VCaP (cell line): Measurements from ENCODE around the gene NR6A1.

Source experiments
- H3K27ac ChIP-seq: fragments of 450-650 bp; 2 replicates; pipeline ENCODE4 v1.5.1; 2017
- TF ChIP-seq, protein P1 (sequence below): fragments of 450-650 bp; conservative IDR thresholded peaks from 2 replicates; pipeline ENCODE4 v1.5.1; 2017; ENCODE audit warnings: mild to moderate bottlenecking, moderate library complexity

The NR6A1 gene

DNA sequence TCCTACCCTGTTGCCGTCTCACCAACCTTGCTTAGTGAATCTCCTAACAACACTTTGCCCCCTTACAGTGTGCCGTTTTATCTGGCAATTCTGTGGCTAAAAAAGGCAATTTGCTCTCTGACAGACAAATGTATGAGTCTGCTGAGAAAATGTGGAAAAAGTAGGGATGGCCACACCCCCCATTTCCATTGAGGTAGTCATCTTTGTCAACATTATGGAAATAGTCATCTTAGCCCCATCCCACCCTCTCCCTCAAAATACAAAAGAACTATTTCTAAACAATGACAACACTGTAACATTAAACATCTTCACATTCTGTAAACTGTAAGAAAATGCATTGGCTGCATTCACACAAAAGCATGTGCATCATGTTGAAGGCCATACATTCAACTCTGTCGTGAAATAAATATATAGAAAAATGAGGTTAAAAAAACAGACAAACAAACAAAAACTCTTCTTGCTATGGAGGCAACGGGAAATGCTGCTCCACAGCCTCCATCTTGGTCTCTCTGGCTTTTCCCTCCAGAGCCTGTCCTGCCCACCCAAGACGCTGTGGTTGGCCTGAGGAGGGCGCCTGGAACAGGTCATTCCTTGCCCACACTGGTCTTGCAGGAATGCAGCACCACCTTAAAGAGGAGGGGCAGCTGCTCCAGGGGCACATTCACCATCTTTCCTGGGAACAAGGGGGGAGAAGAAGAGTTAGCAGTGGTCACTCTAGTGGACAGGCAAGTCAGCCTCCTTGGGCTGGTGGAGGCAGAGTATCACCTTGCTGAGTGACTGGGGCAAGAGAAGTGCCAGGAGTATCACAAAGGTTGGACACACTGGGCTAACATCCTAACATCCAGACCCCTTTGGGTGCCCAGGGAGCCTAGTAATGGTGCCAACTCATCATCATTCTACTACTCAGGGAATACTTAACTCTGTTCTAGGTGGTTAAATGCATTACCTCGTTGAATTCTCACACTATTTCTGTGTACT, 248.7 kb downstream of the NR6A1 start:
- TF ChIP-seq, protein P1, sequence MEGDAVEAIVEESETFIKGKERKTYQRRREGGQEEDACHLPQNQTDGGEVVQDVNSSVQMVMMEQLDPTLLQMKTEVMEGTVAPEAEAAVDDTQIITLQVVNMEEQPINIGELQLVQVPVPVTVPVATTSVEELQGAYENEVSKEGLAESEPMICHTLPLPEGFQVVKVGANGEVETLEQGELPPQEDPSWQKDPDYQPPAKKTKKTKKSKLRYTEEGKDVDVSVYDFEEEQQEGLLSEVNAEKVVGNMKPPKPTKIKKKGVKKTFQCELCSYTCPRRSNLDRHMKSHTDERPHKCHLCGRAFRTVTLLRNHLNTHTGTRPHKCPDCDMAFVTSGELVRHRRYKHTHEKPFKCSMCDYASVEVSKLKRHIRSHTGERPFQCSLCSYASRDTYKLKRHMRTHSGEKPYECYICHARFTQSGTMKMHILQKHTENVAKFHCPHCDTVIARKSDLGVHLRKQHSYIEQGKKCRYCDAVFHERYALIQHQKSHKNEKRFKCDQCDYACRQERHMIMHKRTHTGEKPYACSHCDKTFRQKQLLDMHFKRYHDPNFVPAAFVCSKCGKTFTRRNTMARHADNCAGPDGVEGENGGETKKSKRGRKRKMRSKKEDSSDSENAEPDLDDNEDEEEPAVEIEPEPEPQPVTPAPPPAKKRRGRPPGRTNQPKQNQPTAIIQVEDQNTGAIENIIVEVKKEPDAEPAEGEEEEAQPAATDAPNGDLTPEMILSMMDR, result 0 out of 2 replicates have a peak, but pooled peaks have one; percentile 9
- no peak overlapping the region for H3K27ac ChIP-seq

DNA sequence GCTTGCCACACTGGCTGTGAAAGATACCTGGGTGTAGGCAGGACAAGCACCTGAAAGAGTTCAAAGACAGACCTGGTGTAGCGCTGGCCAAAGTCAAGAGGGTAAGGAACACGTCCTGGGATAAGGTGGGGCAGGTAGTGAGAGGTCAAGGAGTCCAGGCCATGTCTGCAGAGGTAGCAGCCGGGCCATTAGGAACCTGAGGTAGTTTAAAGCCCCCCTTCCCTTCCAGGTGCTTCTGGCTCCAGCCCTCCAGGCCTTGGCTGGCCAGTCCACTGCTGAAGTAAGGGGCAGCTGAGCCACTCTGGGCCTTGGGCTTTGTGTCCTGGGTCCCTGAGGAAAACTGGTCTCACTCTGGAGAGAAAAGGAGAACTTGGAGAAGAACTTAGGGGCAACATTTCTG, 250.0 kb downstream of the NR6A1 start:
- H3K27ac ChIP-seq, result no peak overlapping the region
- TF ChIP-seq, protein P1, result no peak

DNA sequence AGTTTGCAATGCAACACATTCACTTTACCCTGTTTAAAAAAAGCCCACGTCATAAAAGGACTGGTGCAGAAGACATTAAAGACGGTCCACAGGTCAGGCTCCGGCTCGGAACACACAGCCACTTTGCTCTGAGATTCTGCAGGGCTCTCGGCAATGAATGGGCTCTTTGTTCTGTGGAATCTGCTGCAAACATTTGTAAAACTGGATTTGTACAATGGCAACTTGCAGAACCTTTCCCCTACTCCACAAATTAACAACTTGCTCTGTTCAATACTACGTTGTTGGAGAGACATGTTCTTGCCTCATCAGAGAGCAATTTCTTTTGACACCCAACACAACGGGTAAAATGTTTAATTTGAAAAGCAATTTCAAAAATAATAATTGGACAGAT, 250.9 kb downstream of the NR6A1 start:
- TF ChIP-seq, protein P1, result no peak
- no peak overlapping the region for H3K27ac ChIP-seq

DNA sequence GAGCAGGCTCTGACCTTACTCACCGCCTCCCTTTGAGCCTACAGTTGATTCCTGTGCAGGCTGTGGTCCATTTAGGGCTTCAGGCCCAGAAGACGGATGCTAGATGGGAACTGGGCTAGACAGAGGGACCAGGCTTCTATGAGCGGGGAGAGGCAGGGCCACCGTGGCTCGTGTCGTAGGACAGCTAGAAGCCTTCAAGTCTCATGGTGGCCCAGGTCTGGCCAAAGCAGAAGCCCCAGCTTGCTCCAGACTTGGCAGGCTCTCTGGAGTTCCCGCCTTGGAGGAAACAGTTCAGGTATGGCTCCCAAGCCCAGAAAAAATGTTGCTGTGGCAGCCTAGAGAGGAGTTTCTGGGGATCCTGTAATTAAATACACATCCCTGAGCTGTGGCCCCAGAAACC, 253.0 kb downstream of the NR6A1 start:
- no peak overlapping the region for H3K27ac ChIP-seq
- TF ChIP-seq, protein P1, result no peak

DNA sequence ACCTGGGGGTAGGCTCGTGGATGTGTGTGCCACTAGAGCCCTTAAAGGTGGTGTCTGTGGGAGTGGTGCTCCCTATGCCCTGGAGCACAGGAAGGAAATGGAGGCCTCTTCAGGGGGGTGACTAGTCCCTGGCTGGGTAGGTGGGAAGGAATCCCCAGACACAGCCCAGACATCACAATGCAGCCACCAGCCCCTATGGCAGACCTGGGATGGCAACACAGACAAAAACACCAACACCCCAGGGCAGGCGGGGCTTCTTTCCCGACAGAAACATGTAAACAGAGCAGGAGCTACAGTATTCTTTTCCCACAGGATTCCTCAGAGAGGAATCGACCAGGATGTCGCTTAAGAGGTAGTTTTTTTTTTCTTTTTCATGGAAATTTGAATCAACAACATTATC, 253.5 kb downstream of the NR6A1 start:
- TF ChIP-seq, protein P1, result no peak
- H3K27ac ChIP-seq, result no peak overlapping the region

DNA sequence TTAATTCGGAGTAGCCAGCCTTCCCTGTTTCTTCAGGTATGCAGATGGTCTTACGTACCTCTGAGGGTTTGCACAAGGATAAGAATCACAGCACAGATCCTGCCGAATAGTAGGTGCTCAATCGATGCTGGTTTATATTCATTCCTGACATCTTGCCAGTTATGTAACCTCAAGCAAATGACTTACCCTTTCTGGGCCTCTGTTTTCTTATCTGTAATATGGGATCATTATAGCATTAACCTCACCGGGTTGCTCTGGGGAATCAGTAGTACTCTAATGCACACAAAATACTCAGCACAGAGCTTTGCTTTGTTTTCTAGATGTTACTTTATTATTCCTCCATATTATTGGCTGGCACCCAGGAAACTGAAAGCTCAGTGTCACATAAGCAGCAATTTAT, 256.2 kb downstream of the NR6A1 start:
- H3K27ac ChIP-seq, result no peak overlapping the region
- TF ChIP-seq, protein P1, result no peak

DNA sequence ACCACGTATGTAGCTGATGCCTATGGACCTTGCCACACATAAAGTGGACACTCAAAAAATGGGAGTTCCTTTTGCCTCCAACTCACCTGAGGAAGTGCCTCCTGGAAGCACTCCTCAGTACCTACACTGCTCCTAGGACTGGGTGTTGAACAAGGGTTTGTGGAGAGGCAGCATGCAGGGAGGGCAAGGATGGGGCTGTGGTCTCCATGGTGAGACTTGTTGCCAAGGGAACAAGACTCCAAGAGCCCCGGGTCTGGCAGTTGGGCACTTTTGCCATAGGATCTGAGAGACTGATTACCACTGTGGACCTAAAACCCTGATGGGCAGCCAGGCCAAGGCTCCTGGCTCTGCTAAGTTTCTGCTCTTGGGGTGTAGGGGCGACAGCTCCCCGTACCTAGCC, 257.0 kb downstream of the NR6A1 start:
- no peak overlapping the region for H3K27ac ChIP-seq
- TF ChIP-seq, protein P1, result no peak
